ENCODE results near the gene GREM1.

GREM1 gene

DNA sequence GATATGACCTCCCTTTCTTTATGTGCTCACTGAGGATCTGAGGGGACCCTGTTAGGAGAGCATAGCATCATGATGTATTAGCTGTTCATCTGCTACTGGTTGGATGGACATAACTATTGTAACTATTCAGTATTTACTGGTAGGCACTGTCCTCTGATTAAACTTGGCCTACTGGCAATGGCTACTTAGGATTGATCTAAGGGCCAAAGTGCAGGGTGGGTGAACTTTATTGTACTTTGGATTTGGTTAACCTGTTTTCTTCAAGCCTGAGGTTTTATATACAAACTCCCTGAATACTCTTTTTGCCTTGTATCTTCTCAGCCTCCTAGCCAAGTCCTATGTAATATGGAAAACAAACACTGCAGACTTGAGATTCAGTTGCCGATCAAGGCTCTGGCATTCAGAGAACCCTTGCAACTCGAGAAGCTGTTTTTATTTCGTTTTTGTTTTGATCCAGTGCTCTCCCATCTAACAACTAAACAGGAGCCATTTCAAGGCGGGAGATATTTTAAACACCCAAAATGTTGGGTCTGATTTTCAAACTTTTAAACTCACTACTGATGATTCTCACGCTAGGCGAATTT lies 14.9 kb downstream of the GREM1 start:
- Histone ChIP-seq H3K9me3 (replicated peaks; ENCODE audit: insufficient read depth, low read length) (no peaks in the 10 kb centered on the region), H3F3A (ENCODE audit: insufficient read depth, low read length) (no peaks in the 10 kb centered on the region), H3K4me3 (ENCODE audit: low read length) (no peak overlapping the region), H3K9me2 (replicated peaks; ENCODE audit: insufficient read depth, low read length) (no peaks in the 10 kb centered on the region), H3K4me1 (ENCODE audit: low read length) (no peaks in the 10 kb centered on the region), H3K9ac (ENCODE audit: low read length) (no peak overlapping the region), H3K79me2 (ENCODE audit: low read length) (no peaks in the 10 kb centered on the region), H4K20me1 (ENCODE audit: insufficient read depth, low read length) (no peaks in the 10 kb centered on the region), H3K4me2 (ENCODE audit: low read depth, low read length) (no peak overlapping the region), H2AFZ (ENCODE audit: low read length) (no peak overlapping the region), H3K27ac (ENCODE audit: low read length) (no peak overlapping the region), H3K36me3 (replicated peaks; ENCODE audit: insufficient read depth, low read length) (no peaks in the 10 kb centered on the region), H3K27me3 (replicated peaks; ENCODE audit: insufficient read depth, low read length) (no peaks in the 10 kb centered on the region)
- no peak for DNase-seq
- TF ChIP-seq EZH2phosphoT487 (IDR thresholded peaks at IDR 0.05; ENCODE audit: low read length), result no peak

DNA sequence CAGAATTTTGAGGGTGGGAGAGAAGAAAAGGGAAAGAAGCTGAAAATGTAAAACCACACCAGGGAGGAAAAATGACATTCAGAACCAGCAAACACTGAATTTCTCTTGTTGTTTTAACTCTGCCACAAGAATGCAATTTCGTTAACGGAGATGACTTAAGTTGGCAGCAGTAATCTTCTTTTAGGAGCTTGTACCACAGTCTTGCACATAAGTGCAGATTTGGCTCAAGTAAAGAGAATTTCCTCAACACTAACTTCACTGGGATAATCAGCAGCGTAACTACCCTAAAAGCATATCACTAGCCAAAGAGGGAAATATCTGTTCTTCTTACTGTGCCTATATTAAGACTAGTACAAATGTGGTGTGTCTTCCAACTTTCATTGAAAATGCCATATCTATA lies 15.5 kb downstream of the GREM1 start:
- DNase-seq, result no peak
- Histone ChIP-seq H3F3A (ENCODE audit: insufficient read depth, low read length) (no peaks in the 10 kb centered on the region), H3K4me1 (ENCODE audit: low read length) (no peaks in the 10 kb centered on the region), H3K4me3 (ENCODE audit: low read length) (no peak overlapping the region), H3K4me2 (ENCODE audit: low read depth, low read length) (no peak overlapping the region), H3K9me3 (replicated peaks; ENCODE audit: insufficient read depth, low read length) (no peaks in the 10 kb centered on the region), H2AFZ (ENCODE audit: low read length) (no peak overlapping the region), H3K79me2 (ENCODE audit: low read length) (no peaks in the 10 kb centered on the region), H3K9ac (ENCODE audit: low read length) (no peak overlapping the region), H3K36me3 (replicated peaks; ENCODE audit: insufficient read depth, low read length) (no peaks in the 10 kb centered on the region), H3K27ac (ENCODE audit: low read length) (no peak overlapping the region), H4K20me1 (ENCODE audit: insufficient read depth, low read length) (no peaks in the 10 kb centered on the region), H3K9me2 (replicated peaks; ENCODE audit: insufficient read depth, low read length) (no peaks in the 10 kb centered on the region), H3K27me3 (replicated peaks; ENCODE audit: insufficient read depth, low read length) (no peaks in the 10 kb centered on the region)
- no peak for TF ChIP-seq EZH2phosphoT487 (IDR thresholded peaks at IDR 0.05; ENCODE audit: low read length)
- no peak for TF ChIP-seq EZH2 (optimal IDR thresholded peaks at IDR 0.05; ENCODE audit: low read depth, low read length)
- TF ChIP-seq, protein P1, sequence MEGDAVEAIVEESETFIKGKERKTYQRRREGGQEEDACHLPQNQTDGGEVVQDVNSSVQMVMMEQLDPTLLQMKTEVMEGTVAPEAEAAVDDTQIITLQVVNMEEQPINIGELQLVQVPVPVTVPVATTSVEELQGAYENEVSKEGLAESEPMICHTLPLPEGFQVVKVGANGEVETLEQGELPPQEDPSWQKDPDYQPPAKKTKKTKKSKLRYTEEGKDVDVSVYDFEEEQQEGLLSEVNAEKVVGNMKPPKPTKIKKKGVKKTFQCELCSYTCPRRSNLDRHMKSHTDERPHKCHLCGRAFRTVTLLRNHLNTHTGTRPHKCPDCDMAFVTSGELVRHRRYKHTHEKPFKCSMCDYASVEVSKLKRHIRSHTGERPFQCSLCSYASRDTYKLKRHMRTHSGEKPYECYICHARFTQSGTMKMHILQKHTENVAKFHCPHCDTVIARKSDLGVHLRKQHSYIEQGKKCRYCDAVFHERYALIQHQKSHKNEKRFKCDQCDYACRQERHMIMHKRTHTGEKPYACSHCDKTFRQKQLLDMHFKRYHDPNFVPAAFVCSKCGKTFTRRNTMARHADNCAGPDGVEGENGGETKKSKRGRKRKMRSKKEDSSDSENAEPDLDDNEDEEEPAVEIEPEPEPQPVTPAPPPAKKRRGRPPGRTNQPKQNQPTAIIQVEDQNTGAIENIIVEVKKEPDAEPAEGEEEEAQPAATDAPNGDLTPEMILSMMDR (IDR thresholded peaks at IDR 0.05; ENCODE audit: low read length), result no peak

DNA sequence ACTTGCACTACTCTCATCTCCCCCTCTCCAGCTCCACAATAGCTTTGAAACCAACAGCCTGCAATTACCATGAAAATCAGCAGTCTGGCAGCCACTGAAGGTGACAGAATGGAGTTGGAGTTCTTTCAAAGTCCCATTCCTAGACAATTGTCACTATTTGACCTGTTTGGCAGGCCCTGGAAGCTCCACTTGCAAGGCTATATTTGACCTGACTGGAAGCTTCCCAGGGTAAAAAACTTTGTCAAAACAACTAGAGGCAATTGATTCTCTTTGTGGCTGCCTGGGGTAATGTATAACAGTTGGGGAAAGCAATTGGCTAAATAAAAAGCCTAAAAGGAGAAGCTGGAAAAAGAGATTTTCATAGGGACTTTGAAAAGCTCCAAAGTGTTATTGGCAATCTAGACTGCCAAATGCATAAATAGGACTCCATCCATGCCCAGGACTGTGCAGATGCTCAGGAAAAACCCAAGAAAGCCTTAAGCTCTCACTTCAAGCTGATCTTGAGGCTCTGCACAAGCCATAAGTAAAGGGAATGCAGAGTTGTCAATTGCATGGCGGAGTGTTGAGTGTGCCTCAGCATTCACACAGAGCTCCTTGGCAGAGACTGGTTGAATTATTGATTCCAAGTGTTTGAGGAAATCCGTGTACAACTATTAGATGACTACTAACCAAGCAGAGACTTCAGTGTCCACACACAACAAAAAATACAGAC lies 18.3 kb downstream of the GREM1 start:
- Histone ChIP-seq H3K9me2 (replicated peaks; ENCODE audit: insufficient read depth, low read length) (no peaks in the 10 kb centered on the region), H3K27me3 (replicated peaks; ENCODE audit: insufficient read depth, low read length) (no peaks in the 10 kb centered on the region), H3K9ac (ENCODE audit: low read length) (no peak overlapping the region), H3F3A (ENCODE audit: insufficient read depth, low read length) (no peaks in the 10 kb centered on the region), H3K36me3 (replicated peaks; ENCODE audit: insufficient read depth, low read length) (no peaks in the 10 kb centered on the region), H3K4me3 (ENCODE audit: low read length) (no peak overlapping the region), H3K79me2 (ENCODE audit: low read length) (no peaks in the 10 kb centered on the region), H4K20me1 (ENCODE audit: insufficient read depth, low read length) (no peaks in the 10 kb centered on the region), H3K9me3 (replicated peaks; ENCODE audit: insufficient read depth, low read length) (no peaks in the 10 kb centered on the region), H3K4me2 (ENCODE audit: low read depth, low read length) (no peak overlapping the region), H3K27ac (ENCODE audit: low read length) (no peak overlapping the region), H3K4me1 (ENCODE audit: low read length) (no peaks in the 10 kb centered on the region), H2AFZ (ENCODE audit: low read length) (no peak overlapping the region)
- no peak for DNase-seq
- TF ChIP-seq, protein P1 (IDR thresholded peaks at IDR 0.05; ENCODE audit: low read length), result no peak
- TF ChIP-seq EZH2phosphoT487 (IDR thresholded peaks at IDR 0.05; ENCODE audit: low read length) (no peak), EZH2 (optimal IDR thresholded peaks at IDR 0.05; ENCODE audit: low read depth, low read length) (no peak)

DNA sequence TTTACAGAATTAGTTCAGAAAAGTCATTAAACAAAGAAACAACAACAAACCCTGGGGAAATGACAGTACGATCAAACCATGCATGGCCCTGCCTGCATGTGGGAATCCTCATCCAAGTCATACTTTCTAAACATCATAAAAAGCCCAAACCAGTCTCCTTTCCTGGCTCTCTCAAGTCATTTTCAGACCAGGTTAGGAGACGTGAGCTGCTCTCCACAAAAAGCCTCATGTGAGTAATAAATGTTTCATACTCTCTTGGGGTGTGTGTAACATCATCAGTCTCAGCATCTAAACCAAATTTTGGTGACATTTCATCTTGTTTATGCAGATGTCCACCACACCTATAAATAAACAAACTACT lies 18.9 kb downstream of the GREM1 start:
- Histone ChIP-seq H3K27me3 (replicated peaks; ENCODE audit: insufficient read depth, low read length) (no peaks in the 10 kb centered on the region), H3K4me1 (ENCODE audit: low read length) (no peaks in the 10 kb centered on the region), H3K9me2 (replicated peaks; ENCODE audit: insufficient read depth, low read length) (no peaks in the 10 kb centered on the region), H3K27ac (ENCODE audit: low read length) (no peak overlapping the region), H3K36me3 (replicated peaks; ENCODE audit: insufficient read depth, low read length) (no peaks in the 10 kb centered on the region), H3F3A (ENCODE audit: insufficient read depth, low read length) (no peaks in the 10 kb centered on the region), H3K4me3 (ENCODE audit: low read length) (no peak overlapping the region), H3K9ac (ENCODE audit: low read length) (no peak overlapping the region), H2AFZ (ENCODE audit: low read length) (no peak overlapping the region), H3K79me2 (ENCODE audit: low read length) (no peaks in the 10 kb centered on the region), H3K4me2 (ENCODE audit: low read depth, low read length) (no peak overlapping the region), H3K9me3 (replicated peaks; ENCODE audit: insufficient read depth, low read length) (no peaks in the 10 kb centered on the region), H4K20me1 (ENCODE audit: insufficient read depth, low read length) (no peaks in the 10 kb centered on the region)
- DNase-seq, result no peak
- TF ChIP-seq EZH2 (optimal IDR thresholded peaks at IDR 0.05; ENCODE audit: low read depth, low read length) (no peak), EZH2phosphoT487 (IDR thresholded peaks at IDR 0.05; ENCODE audit: low read length) (no peak)
- TF ChIP-seq, protein P1 (IDR thresholded peaks at IDR 0.05; ENCODE audit: low read length), result no peak
